Small intestine (tissue), 16 donors: ENCODE results near the gene MFAP4. TPM values are rescaled to one million over a fixed set of nuclear protein-coding genes. Genes with fewer than 3 reads are reported as not detected.

Experiments
- DNase-seq, 2 donors: peaks; one replicate each; pipeline versions ENCODE4 v3.0.0 to v3.0.0-alpha.2; 2013
- FAIRE-seq: peaks from 2 replicates; lab custom pipeline; 2012; peaks lifted over from hg19 to GRCh38; lab: Jason Lieb, UNC
- H3K27ac ChIP-seq, 3 donors: one replicate each; pipeline ENCODE4 v1.5.1; 2013; ENCODE audit warnings: low read length in 2 of 3, mild to moderate bottlenecking in 2 of 3, control low read depth in 1 of 3, inconsistent platforms in 1 of 3, low read depth in 1 of 3, moderate library complexity in 1 of 3
- H3K27me3 ChIP-seq, 3 donors: one replicate each; pipeline ENCODE4 v1.6.1; 2013; ENCODE audit warnings: low read length in 3 of 3, inconsistent platforms in 1 of 3; ENCODE audit not compliant: control insufficient read depth in 3 of 3, insufficient read depth in 3 of 3
- H3K36me3 ChIP-seq, 3 donors: one replicate each; pipeline ENCODE4 v1.6.1; 2013; ENCODE audit warnings: low read length in 3 of 3, inconsistent platforms in 1 of 3, low read depth in 1 of 3, mild to moderate bottlenecking in 1 of 3, moderate library complexity in 1 of 3; ENCODE audit not compliant: control insufficient read depth in 3 of 3, insufficient read depth in 2 of 3
- H3K4me1 ChIP-seq, 3 donors: one replicate each; pipeline ENCODE4 v1.6.1; 2013; ENCODE audit warnings: low read length in 2 of 3, inconsistent platforms in 1 of 3, low read depth in 1 of 3, mild to moderate bottlenecking in 1 of 3, moderate library complexity in 1 of 3; ENCODE audit not compliant: control insufficient read depth in 3 of 3, insufficient read depth in 2 of 3
- H3K4me3 ChIP-seq, 3 donors: one replicate each; pipeline ENCODE4 v1.5.1; 2013; ENCODE audit warnings: low read length in 3 of 3, control low read depth in 1 of 3, inconsistent platforms in 1 of 3, low read depth in 1 of 3, mild to moderate bottlenecking in 1 of 3, moderate library complexity in 1 of 3
- H3K9me3 ChIP-seq, 2 donors: one replicate each; pipeline ENCODE4 v1.6.1; 2013; ENCODE audit warnings: low read depth in 1 of 2, low read length in 1 of 2; ENCODE audit not compliant: control insufficient read depth in 2 of 2, insufficient read depth in 1 of 2
- WGBS, 3 donors: extraction: QIAGEN DNeasy Blood & Tissue Kit; methylation state at CpG; one replicate each; pipeline ENCODE4 v1.1.7; 2013; 5-methylcytosine and 5-hydroxymethylcytosine counted together
- long read RNA-seq, 10 donors: transcript quantifications; one replicate each; lab custom pipeline, GENCODE V29; 2026
- polyA plus RNA-seq, 4 donors: library from polyadenylated mRNA; stranded (reverse) in 3 of 4; unstranded in 1 of 4; fragments of 200-250 nt in 3 of 4; fragments of 120-200 nt in 1 of 4; gene quantifications; one replicate each; pipeline versions ENCODE4 v1.2.1 to v1.2.3, GENCODE V29; 2013
- donor health status: healthy with polysubstance abuse.
- donor health status: control.
- donor health status: control.
- donor health status: Bipolar disorder and iron deficiency.
- donor health status: healthy.

MFAP4 gene
- 100 to 1,000 TPM in 1 of 4 donors, 10 to 100 TPM in 2, 1 to 10 TPM in 1; 2.2 to 108 (median 35.4) TPM for polyA plus RNA-seq
- long read RNA-seq, donor 1, result 0 reads
- long read RNA-seq, donor 2, transcript MFAP4-201 (6 exons, 1,873 nt), result major isoform, 29 of 39 reads
- long read RNA-seq, donor 2, partial matches to known transcripts, result 5 of 39 reads
- long read RNA-seq, donor 2, other reads (novel, unspliced or antisense), result 0 of 39 reads
- long read RNA-seq, donor 3, transcript MFAP4-202 (6 exons, 1,932 nt), result minor isoform, 5 of 105 reads
- long read RNA-seq, donor 3, transcript MFAP4-201 (6 exons, 1,873 nt), result major isoform, 70 of 105 reads
- long read RNA-seq, donor 3, partial matches to known transcripts, result 26 of 105 reads
- long read RNA-seq, donor 3, other reads (novel, unspliced or antisense), result 0 of 105 reads
- long read RNA-seq, donor 4, partial matches to known transcripts, result 0 of 5 reads
- long read RNA-seq, donor 4, other reads (novel, unspliced or antisense), result 0 of 5 reads
- long read RNA-seq, donor 5, transcript MFAP4-201 (6 exons, 1,873 nt), result major isoform, 19 of 29 reads
- long read RNA-seq, donor 5, partial matches to known transcripts, result 5 of 29 reads
- long read RNA-seq, donor 5, other reads (novel, unspliced or antisense), result 0 of 29 reads
- long read RNA-seq, donor 6, transcript MFAP4-201 (6 exons, 1,873 nt), result major isoform, 41 of 67 reads
- long read RNA-seq, donor 6, transcript MFAP4-203 (5 exons, 1,876 nt), result minor isoform, 5 of 67 reads
- long read RNA-seq, donor 6, partial matches to known transcripts, result 18 of 67 reads
- long read RNA-seq, donor 6, other reads (novel, unspliced or antisense), result 0 of 67 reads
- long read RNA-seq, donor 7, transcript MFAP4-202 (6 exons, 1,932 nt), result minor isoform, 7 of 174 reads
- long read RNA-seq, donor 7, transcript MFAP4-203 (5 exons, 1,876 nt), result minor isoform, 14 of 174 reads
- long read RNA-seq, donor 7, transcript MFAP4-201 (6 exons, 1,873 nt), result major isoform, 130 of 174 reads
- long read RNA-seq, donor 7, partial matches to known transcripts, result 23 of 174 reads
- long read RNA-seq, donor 7, other reads (novel, unspliced or antisense), result 0 of 174 reads
- long read RNA-seq, donor 8, transcript MFAP4-201 (6 exons, 1,873 nt), result major isoform, 9 of 10 reads
- long read RNA-seq, donor 8, partial matches to known transcripts, result 0 of 10 reads
- long read RNA-seq, donor 8, other reads (novel, unspliced or antisense), result 0 of 10 reads
- long read RNA-seq, donor 9, transcript MFAP4-201 (6 exons, 1,873 nt), result major isoform, 8 of 9 reads
- long read RNA-seq, donor 9, partial matches to known transcripts, result 0 of 9 reads
- long read RNA-seq, donor 9, other reads (novel, unspliced or antisense), result 0 of 9 reads
- long read RNA-seq, donor 10, transcript MFAP4-202 (6 exons, 1,932 nt), result minor isoform, 16 of 209 reads
- long read RNA-seq, donor 10, transcript MFAP4-201 (6 exons, 1,873 nt), result major isoform, 141 of 209 reads
- long read RNA-seq, donor 10, transcript MFAP4-203 (5 exons, 1,876 nt), result minor isoform, 24 of 209 reads
- long read RNA-seq, donor 10, partial matches to known transcripts, result 27 of 209 reads
- long read RNA-seq, donor 10, other reads (novel, unspliced or antisense), result 0 of 209 reads

GRCh38 chr17:19386974-19387920 lies at the start of gene MFAP4:
MFAP4 (minus strand) TSS chr17:19387190; CDS start chr17:19387155, 35 bp downstream.
- H3K27ac ChIP-seq, result peak within 1 kb of the TSS; percentile 63 to 90 (median 88)
- no peak for FAIRE-seq
- 18 to 46% (median 37%) methylated on average over 19 to 22 of the region's 22 CpGs for WGBS, 3 donors
- peaks cover 0 to 48% (median 5%) of the 10 kb centered on the region in 3 donors for H3K36me3 ChIP-seq
- H3K27me3 ChIP-seq, result no peaks in the 10 kb centered on the region
- peak within 1 kb of the TSS in 1 of 3 donors; percentile 54 for H3K4me3 ChIP-seq
- peaks cover 8 to 52% (median 12%) of the 10 kb centered on the region in 3 donors for H3K4me1 ChIP-seq
- DNase-seq, result peak in 1 of 2 donors; percentile 75
- H3K9me3 ChIP-seq, result no peaks in the 10 kb centered on the region

- no peaks in the 10 kb centered on the region for H3K9me3 ChIP-seq
- 86 to 91% (median 90%) methylated on average over 2 of the region's 2 CpGs for WGBS, 3 donors
- no peak overlapping the region for H3K27ac ChIP-seq
- no peak for FAIRE-seq
- no peaks in the 10 kb centered on the region for H3K36me3 ChIP-seq
- H3K4me3 ChIP-seq, result no peak overlapping the region
- no peaks in the 10 kb centered on the region for H3K4me1 ChIP-seq
- DNase-seq, result no peak
- no peaks in the 10 kb centered on the region for H3K27me3 ChIP-seq
Measured at GRCh38 chr17:19433727-19434340, 46.8 kb upstream of the MFAP4 start.

- H3K9me3 ChIP-seq, result no peaks in the 10 kb centered on the region
- no peak overlapping the region for H3K4me3 ChIP-seq
- WGBS, 3 donors, result 82 to 91% (median 88%) methylated on average over 5 of the region's 5 CpGs
- DNase-seq, result no peak
- H3K36me3 ChIP-seq, result no peaks in the 10 kb centered on the region
- H3K27ac ChIP-seq, result no peak overlapping the region
- no peak for FAIRE-seq
- no peaks in the 10 kb centered on the region for H3K27me3 ChIP-seq
- H3K4me1 ChIP-seq, result no peaks in the 10 kb centered on the region
Measured at GRCh38 chr17:19433255-19433654, 46.3 kb upstream of the MFAP4 start.

- Histone ChIP-seq H3K4me1 (no peaks in the 10 kb centered on the region), H3K36me3 (no peaks in the 10 kb centered on the region), H3K4me3 (no peak overlapping the region), H3K27me3 (no peaks in the 10 kb centered on the region), H3K9me3 (no peaks in the 10 kb centered on the region), H3K27ac (no peak overlapping the region)
- DNase-seq (no peak), FAIRE-seq (no peak)
- 69 to 75% (median 72%) methylated on average over 3 of the region's 3 CpGs for WGBS, 3 donors
Measured at GRCh38 chr17:19431691-19432090, 44.7 kb upstream of the MFAP4 start.

- Histone ChIP-seq H3K9me3 (no peaks in the 10 kb centered on the region), H3K4me3 (no peak overlapping the region), H3K27ac (no peak overlapping the region), H3K4me1 (peaks cover 0 to 12% (median 9%) of the 10 kb centered on the region in 3 donors), H3K36me3 (no peaks in the 10 kb centered on the region), H3K27me3 (no peaks in the 10 kb centered on the region)
- 93 to 97% (median 95%) methylated on average over 5 of the region's 5 CpGs for WGBS, 3 donors
- FAIRE-seq (no peak), DNase-seq (no peak)
Measured at GRCh38 chr17:19426631-19427030, 39.6 kb upstream of the MFAP4 start.

- Histone ChIP-seq H3K9me3 (no peaks in the 10 kb centered on the region), H3K4me3 (no peak overlapping the region), H3K27me3 (no peaks in the 10 kb centered on the region), H3K4me1 (peaks cover 0 to 12% (median 9%) of the 10 kb centered on the region in 3 donors), H3K27ac (peak overlapping the region in 1 of 3 donors; percentile 75), H3K36me3 (no peaks in the 10 kb centered on the region)
- 22 to 40% (median 38%) methylated on average over 8 of the region's 8 CpGs for WGBS, 3 donors
- DNase-seq, result peak; percentile 68 to 72
- FAIRE-seq, result no peak
Measured at GRCh38 chr17:19424934-19425868, 38.2 kb upstream of the MFAP4 start.
